Fibroblast of lung (primary cell): Measurements from ENCODE around the gene ATXN7L1.
"Not testable (repeated sequence)": the region's sequence is repeated elsewhere in the genome, so short reads cannot be mapped to it uniquely, and the experiment has no call there.

Experiments
- EZH2 ChIP-seq: IDR thresholded peaks from 2 replicates; pipeline ENCODE4 v1.5.1; 2012; ENCODE audit warnings: low read length, control low read depth, mild to moderate bottlenecking; ENCODE audit errors: missing control alignments
- TF ChIP-seq, protein P1 (sequence below), 2 donors: IDR thresholded peaks in 1 of 2; conservative IDR thresholded peaks in 1 of 2; 1 replicate in 1 of 2; 2 replicates in 1 of 2; pipeline ENCODE4 v1.5.1; 2011 to 2012; ENCODE audit warnings: low read length in 2 of 2, control low read depth in 1 of 2, inconsistent platforms in 1 of 2, low read depth in 1 of 2, mild to moderate bottlenecking in 1 of 2

DNA sequence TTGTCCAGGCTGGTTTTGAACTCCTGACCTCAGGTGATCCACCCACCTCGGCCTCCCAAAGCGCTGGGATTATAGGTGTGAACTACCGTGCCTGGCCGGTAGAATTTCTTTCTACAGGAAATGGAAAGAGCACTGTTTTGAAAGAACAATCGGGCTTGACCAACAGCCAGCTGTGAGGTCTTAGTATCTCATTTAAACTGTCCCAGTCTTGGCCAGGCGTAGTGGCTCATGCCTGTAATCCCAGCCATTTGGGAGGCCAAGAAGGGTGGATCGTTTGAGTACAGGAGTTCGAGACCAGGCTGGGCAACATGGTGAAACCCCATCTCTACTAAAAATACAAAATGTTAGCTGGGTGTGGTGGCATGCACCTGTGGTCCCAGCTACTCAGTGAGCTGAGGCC lies 277.3 kb downstream of the ATXN7L1 start:
- TF ChIP-seq, protein P1, sequence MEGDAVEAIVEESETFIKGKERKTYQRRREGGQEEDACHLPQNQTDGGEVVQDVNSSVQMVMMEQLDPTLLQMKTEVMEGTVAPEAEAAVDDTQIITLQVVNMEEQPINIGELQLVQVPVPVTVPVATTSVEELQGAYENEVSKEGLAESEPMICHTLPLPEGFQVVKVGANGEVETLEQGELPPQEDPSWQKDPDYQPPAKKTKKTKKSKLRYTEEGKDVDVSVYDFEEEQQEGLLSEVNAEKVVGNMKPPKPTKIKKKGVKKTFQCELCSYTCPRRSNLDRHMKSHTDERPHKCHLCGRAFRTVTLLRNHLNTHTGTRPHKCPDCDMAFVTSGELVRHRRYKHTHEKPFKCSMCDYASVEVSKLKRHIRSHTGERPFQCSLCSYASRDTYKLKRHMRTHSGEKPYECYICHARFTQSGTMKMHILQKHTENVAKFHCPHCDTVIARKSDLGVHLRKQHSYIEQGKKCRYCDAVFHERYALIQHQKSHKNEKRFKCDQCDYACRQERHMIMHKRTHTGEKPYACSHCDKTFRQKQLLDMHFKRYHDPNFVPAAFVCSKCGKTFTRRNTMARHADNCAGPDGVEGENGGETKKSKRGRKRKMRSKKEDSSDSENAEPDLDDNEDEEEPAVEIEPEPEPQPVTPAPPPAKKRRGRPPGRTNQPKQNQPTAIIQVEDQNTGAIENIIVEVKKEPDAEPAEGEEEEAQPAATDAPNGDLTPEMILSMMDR (conservative IDR thresholded peaks at IDR 0.05 in 1 of 2, IDR thresholded peaks at IDR 0.05 in 1 of 2; ENCODE audit: low read depth in 1 of 2, low read length in 2 of 2), result not testable (repeated sequence)
- not testable (repeated sequence) for TF ChIP-seq EZH2
